ENCODE results near the gene FRMPD2.

The FRMPD2 gene

DNA sequence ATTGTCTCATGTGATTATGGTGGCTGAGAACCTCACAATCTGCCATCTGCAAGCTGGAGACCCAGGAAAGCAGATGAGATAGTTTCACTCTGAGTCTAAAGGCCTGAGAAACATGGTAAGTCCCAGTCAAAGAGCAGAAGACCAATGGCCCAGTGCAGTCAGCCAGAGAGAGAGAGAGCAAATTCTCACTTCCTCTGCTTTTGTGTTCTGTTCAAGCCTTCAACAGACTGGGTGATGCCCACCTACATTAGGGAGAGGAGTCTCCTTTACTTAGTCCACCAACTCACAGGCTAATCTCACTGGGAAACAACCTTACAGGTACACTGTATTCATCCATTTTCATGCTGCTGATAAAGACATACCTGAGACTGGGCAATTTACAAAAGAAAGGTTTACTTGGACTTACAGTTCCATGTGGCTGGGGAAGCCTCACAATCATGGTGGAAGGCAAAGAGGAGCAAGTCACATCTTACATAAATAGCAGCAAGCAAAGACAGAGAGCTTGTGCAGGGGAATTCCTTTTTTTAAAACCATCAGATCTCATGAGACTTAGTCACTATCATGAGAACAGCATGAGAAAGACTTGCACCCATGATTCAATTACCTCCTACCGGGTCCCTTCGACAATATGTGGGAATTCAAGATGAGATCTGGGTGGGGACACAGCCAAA lies 4.7 kb upstream of the FRMPD2 start:
- H3K9me3 ChIP-seq (ENCODE audit: insufficient read depth, low read depth, low read length) = 0 out of 2 replicates have a peak, but pooled peaks cover 3% of the 10 kb centered on the region

DNA sequence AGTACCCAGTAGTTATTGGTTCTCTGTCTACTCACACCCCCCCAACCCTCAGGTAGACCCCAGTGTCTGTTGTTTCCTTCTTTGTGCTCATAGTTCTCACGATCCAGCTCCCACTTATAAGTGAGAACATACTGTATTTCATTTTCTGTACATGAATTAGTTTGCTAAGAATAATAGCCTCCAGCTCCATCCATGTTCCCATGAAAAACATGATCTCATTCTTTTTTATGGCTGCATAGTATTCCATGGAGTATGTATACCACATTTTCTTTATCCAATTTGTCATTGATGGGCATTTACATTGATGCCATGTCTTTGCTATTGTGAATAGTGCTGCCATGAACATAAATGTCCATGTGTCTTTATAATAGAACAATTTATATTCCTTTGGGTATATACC lies 2.6 kb upstream of the FRMPD2 start:
- H3F3A ChIP-seq (ENCODE audit: low read depth) = no peaks in the 10 kb centered on the region
- TF ChIP-seq EZH2phosphoT487 (IDR thresholded peaks at IDR 0.05; ENCODE audit: borderline replicate concordance) = no peak
- TF ChIP-seq, protein P1, sequence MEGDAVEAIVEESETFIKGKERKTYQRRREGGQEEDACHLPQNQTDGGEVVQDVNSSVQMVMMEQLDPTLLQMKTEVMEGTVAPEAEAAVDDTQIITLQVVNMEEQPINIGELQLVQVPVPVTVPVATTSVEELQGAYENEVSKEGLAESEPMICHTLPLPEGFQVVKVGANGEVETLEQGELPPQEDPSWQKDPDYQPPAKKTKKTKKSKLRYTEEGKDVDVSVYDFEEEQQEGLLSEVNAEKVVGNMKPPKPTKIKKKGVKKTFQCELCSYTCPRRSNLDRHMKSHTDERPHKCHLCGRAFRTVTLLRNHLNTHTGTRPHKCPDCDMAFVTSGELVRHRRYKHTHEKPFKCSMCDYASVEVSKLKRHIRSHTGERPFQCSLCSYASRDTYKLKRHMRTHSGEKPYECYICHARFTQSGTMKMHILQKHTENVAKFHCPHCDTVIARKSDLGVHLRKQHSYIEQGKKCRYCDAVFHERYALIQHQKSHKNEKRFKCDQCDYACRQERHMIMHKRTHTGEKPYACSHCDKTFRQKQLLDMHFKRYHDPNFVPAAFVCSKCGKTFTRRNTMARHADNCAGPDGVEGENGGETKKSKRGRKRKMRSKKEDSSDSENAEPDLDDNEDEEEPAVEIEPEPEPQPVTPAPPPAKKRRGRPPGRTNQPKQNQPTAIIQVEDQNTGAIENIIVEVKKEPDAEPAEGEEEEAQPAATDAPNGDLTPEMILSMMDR (conservative IDR thresholded peaks at IDR 0.05; ENCODE audit: low read length) = no peak
- H3K4me2 ChIP-seq (ENCODE audit: low read depth, low read length, poor library complexity, severe bottlenecking) = no peak overlapping the region
- no peak overlapping the region for H3K9ac ChIP-seq (ENCODE audit: low read depth, low read length, poor library complexity, severe bottlenecking)
- H4K20me1 ChIP-seq (ENCODE audit: insufficient read depth, low read length, poor library complexity, severe bottlenecking) = no peaks in the 10 kb centered on the region
- H3K79me2 ChIP-seq (ENCODE audit: insufficient read depth, low read length) = no peaks in the 10 kb centered on the region
- H3K9me2 ChIP-seq (replicated peaks; ENCODE audit: low read depth, low read length) = no peaks in the 10 kb centered on the region
- no peaks in the 10 kb centered on the region for H3K4me1 ChIP-seq (ENCODE audit: insufficient read depth, low read length, poor library complexity, severe bottlenecking)
- 0 out of 2 replicates have a peak, but pooled peaks cover 2% of the 10 kb centered on the region for H3K9me3 ChIP-seq (ENCODE audit: insufficient read depth, low read depth, low read length)
- H3K4me3 ChIP-seq (ENCODE audit: low read length, poor library complexity, severe bottlenecking) = no peak overlapping the region
- no peaks in the 10 kb centered on the region for H3K27me3 ChIP-seq (ENCODE audit: insufficient read depth, low read length, poor library complexity, severe bottlenecking)
- H3K36me3 ChIP-seq (ENCODE audit: insufficient read depth, low read length) = no peaks in the 10 kb centered on the region
- no peak overlapping the region for H2AFZ ChIP-seq (ENCODE audit: low read length)

More for the DNA sequence above, 4.7 kb upstream of the FRMPD2 start:
- Histone ChIP-seq H3K4me2 (ENCODE audit: low read depth, low read length, poor library complexity, severe bottlenecking) (no peak overlapping the region), H3K4me1 (ENCODE audit: insufficient read depth, low read length, poor library complexity, severe bottlenecking) (no peaks in the 10 kb centered on the region), H3K27me3 (ENCODE audit: insufficient read depth, low read length, poor library complexity, severe bottlenecking) (no peaks in the 10 kb centered on the region), H3K9me2 (replicated peaks; ENCODE audit: low read depth, low read length) (no peaks in the 10 kb centered on the region), H3K4me3 (ENCODE audit: low read length, poor library complexity, severe bottlenecking) (no peak overlapping the region), H3F3A (ENCODE audit: low read depth) (no peaks in the 10 kb centered on the region), H4K20me1 (ENCODE audit: insufficient read depth, low read length, poor library complexity, severe bottlenecking) (no peaks in the 10 kb centered on the region), H3K79me2 (ENCODE audit: insufficient read depth, low read length) (no peaks in the 10 kb centered on the region), H3K36me3 (ENCODE audit: insufficient read depth, low read length) (no peaks in the 10 kb centered on the region), H2AFZ (ENCODE audit: low read length) (no peak overlapping the region), H3K9ac (ENCODE audit: low read depth, low read length, poor library complexity, severe bottlenecking) (no peak overlapping the region)
- TF ChIP-seq EZH2phosphoT487 (IDR thresholded peaks at IDR 0.05; ENCODE audit: borderline replicate concordance) = no peak
- TF ChIP-seq, protein P1 (conservative IDR thresholded peaks at IDR 0.05; ENCODE audit: low read length) = no peak

DNA sequence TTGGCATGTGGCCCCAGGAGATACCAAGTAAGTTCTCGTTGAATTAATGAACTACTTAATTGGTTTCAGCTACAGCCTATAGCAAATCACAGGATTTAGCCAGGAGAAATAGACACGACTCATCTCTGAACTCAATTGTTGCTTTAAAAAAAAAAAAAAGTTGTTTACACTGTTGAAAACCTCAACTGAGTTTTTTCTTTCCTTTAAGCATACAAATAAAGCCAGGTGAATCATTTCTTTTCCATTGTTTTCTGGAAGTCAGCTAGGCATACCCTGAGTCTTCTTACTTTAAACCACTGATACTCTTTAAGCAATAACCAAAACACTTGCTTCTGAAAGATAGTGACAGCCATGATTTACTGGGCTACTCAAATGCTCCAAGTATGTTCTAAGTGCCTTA lies 755 bp downstream of the FRMPD2 start:
- no peak overlapping the region for H3K4me2 ChIP-seq (ENCODE audit: low read depth, low read length, poor library complexity, severe bottlenecking)
- no peaks in the 10 kb centered on the region for H3K9me3 ChIP-seq (ENCODE audit: insufficient read depth, low read depth, low read length)
- no peaks in the 10 kb centered on the region for H3K4me1 ChIP-seq (ENCODE audit: insufficient read depth, low read length, poor library complexity, severe bottlenecking)
- no peak overlapping the region for H3K4me3 ChIP-seq (ENCODE audit: low read length, poor library complexity, severe bottlenecking)
- H4K20me1 ChIP-seq (ENCODE audit: insufficient read depth, low read length, poor library complexity, severe bottlenecking) = no peaks in the 10 kb centered on the region
- no peak overlapping the region for H3K9ac ChIP-seq (ENCODE audit: low read depth, low read length, poor library complexity, severe bottlenecking)
- H3K79me2 ChIP-seq (ENCODE audit: insufficient read depth, low read length) = no peaks in the 10 kb centered on the region
- no peak overlapping the region for H2AFZ ChIP-seq (ENCODE audit: low read length)
- H3F3A ChIP-seq (ENCODE audit: low read depth) = no peaks in the 10 kb centered on the region
- TF ChIP-seq, protein P1 (conservative IDR thresholded peaks at IDR 0.05; ENCODE audit: low read length) = no peak
- TF ChIP-seq EZH2phosphoT487 (IDR thresholded peaks at IDR 0.05; ENCODE audit: borderline replicate concordance) = no peak
- H3K9me2 ChIP-seq (replicated peaks; ENCODE audit: low read depth, low read length) = no peaks in the 10 kb centered on the region
- peaks cover 1% of the 10 kb centered on the region for H3K27me3 ChIP-seq (ENCODE audit: insufficient read depth, low read length, poor library complexity, severe bottlenecking)
- no peaks in the 10 kb centered on the region for H3K36me3 ChIP-seq (ENCODE audit: insufficient read depth, low read length)

Data from Loucy (cell line).